ENCODE results near the gene SART3.

DNA sequence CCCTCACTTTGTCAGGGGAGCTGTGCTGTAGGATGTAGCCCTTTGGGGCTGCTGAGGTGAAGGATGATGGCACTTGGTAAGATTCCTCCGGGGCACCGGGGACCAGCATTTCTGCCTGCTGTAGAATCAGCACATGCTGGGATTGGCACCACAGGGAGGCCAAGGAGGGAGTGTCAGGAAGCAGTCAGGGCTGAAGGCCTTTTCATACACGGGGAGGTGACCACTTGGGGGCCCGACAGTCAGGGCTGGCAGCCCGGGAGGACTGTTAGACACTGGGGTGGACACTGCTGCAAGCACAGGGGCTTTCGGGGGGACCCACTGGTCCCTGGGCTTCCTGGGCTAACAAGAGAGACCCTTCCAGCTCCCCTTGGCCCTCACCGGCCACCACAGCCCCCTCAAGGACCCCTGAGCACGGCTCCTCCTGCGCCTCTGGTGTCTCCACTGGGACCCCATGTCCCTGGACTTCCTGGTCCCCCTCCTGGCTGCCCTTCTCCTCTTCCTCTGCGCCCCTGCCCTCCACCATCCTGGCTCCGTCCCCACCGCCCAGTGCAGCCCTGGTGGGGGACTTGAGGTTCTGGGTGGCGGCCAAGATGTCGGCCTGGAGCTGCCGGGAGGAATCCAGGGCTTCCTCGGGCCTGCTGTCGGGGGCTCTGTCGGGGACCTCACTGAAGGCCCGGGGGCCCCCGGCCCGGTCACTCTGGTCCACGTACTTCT lies 30.5 kb upstream of the SART3 start:
- TF ChIP-seq, protein P1, sequence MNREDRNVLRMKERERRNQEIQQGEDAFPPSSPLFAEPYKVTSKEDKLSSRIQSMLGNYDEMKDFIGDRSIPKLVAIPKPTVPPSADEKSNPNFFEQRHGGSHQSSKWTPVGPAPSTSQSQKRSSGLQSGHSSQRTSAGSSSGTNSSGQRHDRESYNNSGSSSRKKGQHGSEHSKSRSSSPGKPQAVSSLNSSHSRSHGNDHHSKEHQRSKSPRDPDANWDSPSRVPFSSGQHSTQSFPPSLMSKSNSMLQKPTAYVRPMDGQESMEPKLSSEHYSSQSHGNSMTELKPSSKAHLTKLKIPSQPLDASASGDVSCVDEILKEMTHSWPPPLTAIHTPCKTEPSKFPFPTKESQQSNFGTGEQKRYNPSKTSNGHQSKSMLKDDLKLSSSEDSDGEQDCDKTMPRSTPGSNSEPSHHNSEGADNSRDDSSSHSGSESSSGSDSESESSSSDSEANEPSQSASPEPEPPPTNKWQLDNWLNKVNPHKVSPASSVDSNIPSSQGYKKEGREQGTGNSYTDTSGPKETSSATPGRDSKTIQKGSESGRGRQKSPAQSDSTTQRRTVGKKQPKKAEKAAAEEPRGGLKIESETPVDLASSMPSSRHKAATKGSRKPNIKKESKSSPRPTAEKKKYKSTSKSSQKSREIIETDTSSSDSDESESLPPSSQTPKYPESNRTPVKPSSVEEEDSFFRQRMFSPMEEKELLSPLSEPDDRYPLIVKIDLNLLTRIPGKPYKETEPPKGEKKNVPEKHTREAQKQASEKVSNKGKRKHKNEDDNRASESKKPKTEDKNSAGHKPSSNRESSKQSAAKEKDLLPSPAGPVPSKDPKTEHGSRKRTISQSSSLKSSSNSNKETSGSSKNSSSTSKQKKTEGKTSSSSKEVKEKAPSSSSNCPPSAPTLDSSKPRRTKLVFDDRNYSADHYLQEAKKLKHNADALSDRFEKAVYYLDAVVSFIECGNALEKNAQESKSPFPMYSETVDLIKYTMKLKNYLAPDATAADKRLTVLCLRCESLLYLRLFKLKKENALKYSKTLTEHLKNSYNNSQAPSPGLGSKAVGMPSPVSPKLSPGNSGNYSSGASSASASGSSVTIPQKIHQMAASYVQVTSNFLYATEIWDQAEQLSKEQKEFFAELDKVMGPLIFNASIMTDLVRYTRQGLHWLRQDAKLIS (CRISPR knock-in tag; IDR thresholded peaks at IDR 0.05) = no peak
- no peak for TF ChIP-seq MZF1 (CRISPR knock-in tag; IDR thresholded peaks at IDR 0.05; ENCODE audit: borderline replicate concordance)
- TF ChIP-seq SOX6 (IDR thresholded peaks at IDR 0.05) = no peak
- no peak for TF ChIP-seq SOX6 (CRISPR knock-in tag; IDR thresholded peaks at IDR 0.05)
- no peak for TF ChIP-seq ZNF546 (CRISPR knock-in tag; conservative IDR thresholded peaks at IDR 0.05)
- TF ChIP-seq IRX3 (CRISPR knock-in tag; IDR thresholded peaks at IDR 0.05; ENCODE audit: borderline replicate concordance, low read depth) = no peak
- no peak for TF ChIP-seq POLR2A (IDR thresholded peaks at IDR 0.05; ENCODE audit: insufficient read depth in 1 of 2, low read depth in 2 of 2, low read length in 2 of 2)
- no peak for TF ChIP-seq USF2 (IDR thresholded peaks at IDR 0.05; ENCODE audit: low read depth, low read length)
- TF ChIP-seq USF2 (CRISPR knock-in tag; IDR thresholded peaks at IDR 0.05; ENCODE audit: borderline replicate concordance) = no peak

Data from HepG2 (cell line).